Osteoblast (primary cell): ENCODE data around the gene TRIO. TPM values are rescaled to one million over a fixed set of nuclear protein-coding genes. Genes with fewer than 3 reads are reported as not detected.

Experiments
- DNase-seq: peaks from one replicate; pipeline ENCODE4 v3.0.0; 2011; ENCODE audit warnings: low spot score, mixed read lengths; ENCODE audit not compliant: insufficient read length; ENCODE audit errors: missing footprints
- H2AFZ ChIP-seq: 2 replicates; pipeline ENCODE4 v1.6.0; 2011; ENCODE audit warnings: mild to moderate bottlenecking, low read length
- H3K27ac ChIP-seq: 2 replicates; pipeline ENCODE4 v1.5.1; 2011; ENCODE audit warnings: mild to moderate bottlenecking, low read depth, low read length, moderate library complexity
- H3K27me3 ChIP-seq: 2 replicates; pipeline ENCODE4 v1.6.0; 2012; ENCODE audit warnings: mild to moderate bottlenecking, control low read depth, inconsistent platforms, low read length, moderate library complexity; ENCODE audit not compliant: insufficient read depth
- H3K36me3 ChIP-seq: 2 replicates; pipeline ENCODE4 v1.5.1; 2011; ENCODE audit warnings: mild to moderate bottlenecking, low read length, control low read depth, moderate library complexity; ENCODE audit not compliant: insufficient read depth
- H3K4me1 ChIP-seq: 2 replicates; pipeline ENCODE4 v1.5.1; 2011; ENCODE audit warnings: mild to moderate bottlenecking, low read length, control low read depth, moderate library complexity; ENCODE audit not compliant: insufficient read depth
- H3K4me2 ChIP-seq: 2 replicates; pipeline ENCODE4 v1.6.0; 2011; ENCODE audit warnings: mild to moderate bottlenecking, low read length; ENCODE audit not compliant: insufficient read depth
- H3K4me3 ChIP-seq: fragments of 200-600 bp; sonication (generic); 3 replicates; pipeline ENCODE4 v1.5.1; 2012; ENCODE audit warnings: mild to moderate bottlenecking, low read length, inconsistent platforms; ENCODE audit not compliant: insufficient read depth
- H3K79me2 ChIP-seq: 2 replicates; pipeline ENCODE4 v1.6.0; 2012; ENCODE audit warnings: mild to moderate bottlenecking, low read length, control low read depth, inconsistent platforms; ENCODE audit not compliant: insufficient read depth
- H3K9me3 ChIP-seq: 2 replicates; pipeline ENCODE4 v1.5.1; 2011; ENCODE audit warnings: low read depth, low read length, control low read depth
- H4K20me1 ChIP-seq: 2 replicates; pipeline ENCODE4 v1.6.0; 2012; ENCODE audit warnings: mild to moderate bottlenecking, low read length, control low read depth; ENCODE audit not compliant: insufficient read depth
- CTCF ChIP-seq: IDR thresholded peaks from 2 replicates; pipeline ENCODE4 v1.5.1; 2011; ENCODE audit warnings: mild to moderate bottlenecking, low read depth, low read length, moderate library complexity; ENCODE audit errors: extremely low read depth
- total RNA-seq: library from RNA; depleted of rRNA; stranded (reverse); fragments of >200 nt; gene quantifications from 2 replicates; pipeline ENCODE4 v1.2.3, GENCODE V29; 2012

The TRIO gene
- total RNA-seq, 1 donor = 274 TPM

- peaks cover 87% of the 10 kb centered on the region for H3K79me2 ChIP-seq
- no peak for TF ChIP-seq CTCF
- no peak overlapping the region for H3K4me3 ChIP-seq
- H4K20me1 ChIP-seq = peaks cover 55% of the 10 kb centered on the region
- H3K27ac ChIP-seq = no peak overlapping the region
- H2AFZ ChIP-seq = no peak overlapping the region
- H3K4me2 ChIP-seq = no peak overlapping the region
- no peaks in the 10 kb centered on the region for H3K9me3 ChIP-seq
- H3K4me1 ChIP-seq = peaks cover 7% of the 10 kb centered on the region
- no peaks in the 10 kb centered on the region for H3K27me3 ChIP-seq
- peaks cover 61% of the 10 kb centered on the region for H3K36me3 ChIP-seq
- no peak for DNase-seq
Observed at GRCh38 chr5:14349029-14349428, 205.9 kb downstream of the TRIO start.

- Histone ChIP-seq H3K79me2 (peaks cover 89% of the 10 kb centered on the region), H3K9me3 (no peaks in the 10 kb centered on the region), H3K27me3 (no peaks in the 10 kb centered on the region), H3K36me3 (peaks cover 58% of the 10 kb centered on the region), H3K4me2 (no peak overlapping the region), H3K27ac (no peak overlapping the region), H3K4me1 (peaks cover 10% of the 10 kb centered on the region), H2AFZ (no peak overlapping the region), H4K20me1 (peaks cover 67% of the 10 kb centered on the region), H3K4me3 (no peak overlapping the region)
- TF ChIP-seq CTCF = no peak
- no peak for DNase-seq
Observed at GRCh38 chr5:14351086-14351661, 208.0 kb downstream of the TRIO start.

GRCh38 chr5:14351845-14352712 is 208.9 kb downstream of the TRIO start:
- DNase-seq = peak; percentile 86
- Histone ChIP-seq H3K79me2 (peaks cover 91% of the 10 kb centered on the region), H2AFZ (no peak overlapping the region), H3K4me1 (peaks cover 10% of the 10 kb centered on the region), H3K9me3 (no peaks in the 10 kb centered on the region), H3K27me3 (no peaks in the 10 kb centered on the region), H3K4me2 (no peak overlapping the region), H4K20me1 (peaks cover 64% of the 10 kb centered on the region), H3K36me3 (peaks cover 59% of the 10 kb centered on the region), H3K27ac (no peak overlapping the region), H3K4me3 (no peak overlapping the region)
- TF ChIP-seq CTCF = peak; percentile 96
